RWPE1 (cell line): ENCODE results near the gene PDGFRB.

Source experiments
- CTCF ChIA-PET: fragments of 350-600 bp; sonication (Branson Sonifier 250); formaldehyde crosslinking; extraction: SDS; loops from one replicate; lab custom pipeline; 2021; lab: Yijun Ruan, JAX
- POLR2A ChIA-PET: fragments of 400-600 bp; formaldehyde crosslinking; extraction: SDS; loops from one replicate; lab custom pipeline; 2020; ENCODE audit warnings: antibody characterized with exemption; ENCODE audit not compliant: low non-redundant PET; lab: Yijun Ruan, JAX
- DNase-seq: peaks from one replicate; pipeline ENCODE4 v3.0.0; 2012; ENCODE audit warnings: low spot score
- H3K27ac ChIP-seq: fragments of 450-650 bp; 2 replicates; pipeline ENCODE4 v1.5.1; 2017
- CTCF ChIP-seq: fragments of 450-650 bp; conservative IDR thresholded peaks from 2 replicates; pipeline ENCODE4 v1.5.1; 2017; ENCODE audit warnings: low read depth, mild to moderate bottlenecking

PDGFRB gene

GRCh38 chr5:150129454-150129812 is 26.2 kb downstream of the PDGFRB start:
- ChIA-PET CTCF (interaction anchor here (0.6 to 1.8 kb wide), 10 partner anchors 14 to 531 kb away, joined by 3 to 16 read pairs (median 3); no protein-coding TSS in a partner anchor), POLR2A (no interaction called here)
- no peak for TF ChIP-seq CTCF
- no peak overlapping the region; the same call in 1 of the 2 replicates for H3K27ac ChIP-seq
- DNase-seq: no peak

GRCh38 chr5:150126921-150127265 is 28.8 kb downstream of the PDGFRB start:
- H3K27ac ChIP-seq: no peak overlapping the region
- POLR2A ChIA-PET: no interaction called here
- TF ChIP-seq CTCF: no peak
- DNase-seq: no peak
- CTCF ChIA-PET: interaction anchor here (0.6 kb wide), 1 partner anchor 53 kb away, joined by 3 read pairs; no protein-coding TSS in a partner anchor

GRCh38 chr5:150126199-150126920 is 29.3 kb downstream of the PDGFRB start:
- no peak for TF ChIP-seq CTCF
- no peak overlapping the region for H3K27ac ChIP-seq
- CTCF ChIA-PET: interaction anchor here (0.6 to 1.6 kb wide), 3 partner anchors 54 to 1636 kb away, joined by 3 to 5 read pairs (median 3); no protein-coding TSS in a partner anchor
- DNase-seq: no peak
- POLR2A ChIA-PET: no interaction called here

GRCh38 chr5:150125334-150125733 is 30.3 kb downstream of the PDGFRB start:
- POLR2A ChIA-PET: no interaction called here
- no peak for TF ChIP-seq CTCF
- no peak overlapping the region for H3K27ac ChIP-seq
- CTCF ChIA-PET: interaction anchor here (0.5 to 1.6 kb wide), 2 partner anchors 93 to 226 kb away, joined by 4 to 5 read pairs; no protein-coding TSS in a partner anchor
- no peak for DNase-seq

GRCh38 chr5:150124596-150124995 is 31.0 kb downstream of the PDGFRB start:
- H3K27ac ChIP-seq: no peak overlapping the region
- DNase-seq: no peak
- ChIA-PET CTCF (interaction anchor here (0.5 to 1.6 kb wide), 2 partner anchors 94 to 226 kb away, joined by 4 to 5 read pairs; no protein-coding TSS in a partner anchor), POLR2A (no interaction called here)
- TF ChIP-seq CTCF: no peak

- TF ChIP-seq CTCF: no peak
- no peak overlapping the region for H3K27ac ChIP-seq
- ChIA-PET POLR2A (no interaction called here), CTCF (no interaction called here)
- DNase-seq: no peak
Measured at GRCh38 chr5:150124111-150124557, 31.5 kb downstream of the PDGFRB start.
